ENCODE measurements around the gene TMEM94. TPM values are rescaled to one million over a fixed set of nuclear protein-coding genes. Genes with fewer than 3 reads are reported as not detected.

Gene TMEM94
- total and polyA plus RNA-seq, 2 of the 13 experiments (the other 11 are each of a cell fraction or from before 2014, with no cell fraction given) = 32.6 to 134 TPM

DNA sequence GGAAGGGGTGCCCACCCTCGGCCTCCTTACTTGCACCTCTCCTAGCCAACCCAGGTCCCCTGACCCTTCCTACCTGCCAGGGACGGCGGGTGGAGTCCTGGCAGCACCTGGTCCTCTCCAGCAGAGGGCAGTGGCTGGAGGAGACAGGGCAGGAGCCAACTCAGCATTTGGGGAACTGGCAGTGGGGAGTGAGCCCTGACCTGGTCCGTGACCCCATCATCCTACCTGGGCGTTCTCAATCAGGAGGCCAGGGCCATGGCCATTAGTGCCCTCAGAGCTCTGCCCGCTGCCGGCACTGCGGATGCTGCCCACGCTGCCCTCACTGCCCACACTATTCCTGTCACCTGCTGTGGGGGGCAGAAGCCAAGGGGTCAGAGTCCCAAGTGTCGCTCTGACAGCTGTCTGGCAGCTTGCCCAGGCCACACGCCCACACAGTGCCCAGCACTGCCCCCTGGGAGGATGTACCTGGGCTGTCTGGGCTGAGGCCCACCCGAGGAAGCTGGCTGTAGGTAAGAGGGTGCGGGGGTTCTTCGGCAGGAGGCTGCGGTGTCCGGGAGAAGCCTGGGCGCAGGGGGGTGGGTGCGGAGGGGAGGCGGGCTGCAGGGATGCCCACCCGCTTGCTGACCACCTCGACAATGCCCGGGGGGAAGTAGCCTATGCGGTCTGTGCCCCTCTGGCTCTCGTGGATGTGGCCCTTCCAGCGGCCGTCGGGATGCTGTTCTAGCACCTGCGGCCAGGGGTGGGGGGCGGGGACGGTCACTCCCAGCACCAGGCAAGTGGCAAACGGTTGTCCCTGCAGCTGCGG, 48.1 kb downstream of the TMEM94 start (continued):
- TF ChIP-seq BRF2 (CRISPR knock-in tag; IDR thresholded peaks at IDR 0.05) = no peak
- TF ChIP-seq, protein P1, sequence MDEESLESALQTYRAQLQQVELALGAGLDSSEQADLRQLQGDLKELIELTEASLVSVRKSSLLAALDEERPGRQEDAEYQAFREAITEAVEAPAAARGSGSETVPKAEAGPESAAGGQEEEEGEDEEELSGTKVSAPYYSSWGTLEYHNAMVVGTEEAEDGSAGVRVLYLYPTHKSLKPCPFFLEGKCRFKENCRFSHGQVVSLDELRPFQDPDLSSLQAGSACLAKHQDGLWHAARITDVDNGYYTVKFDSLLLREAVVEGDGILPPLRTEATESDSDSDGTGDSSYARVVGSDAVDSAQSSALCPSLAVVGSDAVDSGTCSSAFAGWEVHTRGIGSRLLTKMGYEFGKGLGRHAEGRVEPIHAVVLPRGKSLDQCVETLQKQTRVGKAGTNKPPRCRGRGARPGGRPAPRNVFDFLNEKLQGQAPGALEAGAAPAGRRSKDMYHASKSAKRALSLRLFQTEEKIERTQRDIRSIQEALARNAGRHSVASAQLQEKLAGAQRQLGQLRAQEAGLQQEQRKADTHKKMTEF (CRISPR knock-in tag; IDR thresholded peaks at IDR 0.05) = no peak
- TF ChIP-seq, protein P2, sequence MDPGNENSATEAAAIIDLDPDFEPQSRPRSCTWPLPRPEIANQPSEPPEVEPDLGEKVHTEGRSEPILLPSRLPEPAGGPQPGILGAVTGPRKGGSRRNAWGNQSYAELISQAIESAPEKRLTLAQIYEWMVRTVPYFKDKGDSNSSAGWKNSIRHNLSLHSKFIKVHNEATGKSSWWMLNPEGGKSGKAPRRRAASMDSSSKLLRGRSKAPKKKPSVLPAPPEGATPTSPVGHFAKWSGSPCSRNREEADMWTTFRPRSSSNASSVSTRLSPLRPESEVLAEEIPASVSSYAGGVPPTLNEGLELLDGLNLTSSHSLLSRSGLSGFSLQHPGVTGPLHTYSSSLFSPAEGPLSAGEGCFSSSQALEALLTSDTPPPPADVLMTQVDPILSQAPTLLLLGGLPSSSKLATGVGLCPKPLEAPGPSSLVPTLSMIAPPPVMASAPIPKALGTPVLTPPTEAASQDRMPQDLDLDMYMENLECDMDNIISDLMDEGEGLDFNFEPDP (CRISPR knock-in tag; conservative IDR thresholded peaks at IDR 0.05) = no peak
- TF ChIP-seq CBFB (CRISPR knock-in tag; IDR thresholded peaks at IDR 0.05) = no peak
- no peak for TF ChIP-seq ARID3A (IDR thresholded peaks at IDR 0.05; ENCODE audit: low read depth, low read length)
- no peak for TF ChIP-seq TOE1 (CRISPR knock-in tag; IDR thresholded peaks at IDR 0.05)
- TF ChIP-seq, protein P3, sequence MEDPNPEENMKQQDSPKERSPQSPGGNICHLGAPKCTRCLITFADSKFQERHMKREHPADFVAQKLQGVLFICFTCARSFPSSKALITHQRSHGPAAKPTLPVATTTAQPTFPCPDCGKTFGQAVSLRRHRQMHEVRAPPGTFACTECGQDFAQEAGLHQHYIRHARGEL (CRISPR knock-in tag; IDR thresholded peaks at IDR 0.05) = no peak
- no peak for TF ChIP-seq ZNF614 (CRISPR knock-in tag; IDR thresholded peaks at IDR 0.05; ENCODE audit: borderline replicate concordance)
- TF ChIP-seq ZNF660 (CRISPR knock-in tag; IDR thresholded peaks at IDR 0.05; ENCODE audit: borderline replicate concordance, low read depth) = no peak
- TF ChIP-seq TEF (CRISPR knock-in tag; IDR thresholded peaks at IDR 0.05) = no peak
- 0 out of 2 replicates have a peak, but pooled peaks have one; percentile 14 for TF ChIP-seq ERF (CRISPR knock-in tag; IDR thresholded peaks at IDR 0.05)
- TF ChIP-seq ZNF782 (CRISPR knock-in tag; IDR thresholded peaks at IDR 0.05; ENCODE audit: borderline replicate concordance) = no peak
- TF ChIP-seq, protein P4, sequence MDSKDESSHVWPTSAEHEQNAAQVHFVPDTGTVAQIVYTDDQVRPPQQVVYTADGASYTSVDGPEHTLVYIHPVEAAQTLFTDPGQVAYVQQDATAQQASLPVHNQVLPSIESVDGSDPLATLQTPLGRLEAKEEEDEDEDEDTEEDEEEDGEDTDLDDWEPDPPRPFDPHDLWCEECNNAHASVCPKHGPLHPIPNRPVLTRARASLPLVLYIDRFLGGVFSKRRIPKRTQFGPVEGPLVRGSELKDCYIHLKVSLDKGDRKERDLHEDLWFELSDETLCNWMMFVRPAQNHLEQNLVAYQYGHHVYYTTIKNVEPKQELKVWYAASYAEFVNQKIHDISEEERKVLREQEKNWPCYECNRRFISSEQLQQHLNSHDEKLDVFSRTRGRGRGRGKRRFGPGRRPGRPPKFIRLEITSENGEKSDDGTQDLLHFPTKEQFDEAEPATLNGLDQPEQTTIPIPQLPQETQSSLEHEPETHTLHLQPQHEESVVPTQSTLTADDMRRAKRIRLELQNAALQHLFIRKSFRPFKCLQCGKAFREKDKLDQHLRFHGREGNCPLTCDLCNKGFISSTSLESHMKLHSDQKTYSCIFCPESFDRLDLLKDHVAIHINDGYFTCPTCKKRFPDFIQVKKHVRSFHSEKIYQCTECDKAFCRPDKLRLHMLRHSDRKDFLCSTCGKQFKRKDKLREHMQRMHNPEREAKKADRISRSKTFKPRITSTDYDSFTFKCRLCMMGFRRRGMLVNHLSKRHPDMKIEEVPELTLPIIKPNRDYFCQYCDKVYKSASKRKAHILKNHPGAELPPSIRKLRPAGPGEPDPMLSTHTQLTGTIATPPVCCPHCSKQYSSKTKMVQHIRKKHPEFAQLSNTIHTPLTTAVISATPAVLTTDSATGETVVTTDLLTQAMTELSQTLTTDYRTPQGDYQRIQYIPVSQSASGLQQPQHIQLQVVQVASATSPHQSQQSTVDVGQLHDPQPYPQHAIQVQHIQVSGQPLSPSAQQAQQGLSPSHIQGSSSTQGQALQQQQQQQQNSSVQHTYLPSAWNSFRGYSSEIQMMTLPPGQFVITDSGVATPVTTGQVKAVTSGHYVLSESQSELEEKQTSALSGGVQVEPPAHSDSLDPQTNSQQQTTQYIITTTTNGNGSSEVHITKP (CRISPR knock-in tag; IDR thresholded peaks at IDR 0.05; ENCODE audit: low read depth) = no peak
- TF ChIP-seq ZNF205 (CRISPR knock-in tag; IDR thresholded peaks at IDR 0.05) = no peak
- no peak for TF ChIP-seq ZNF776 (CRISPR knock-in tag; IDR thresholded peaks at IDR 0.05)
- no peak for TF ChIP-seq TEAD3 (CRISPR knock-in tag; optimal IDR thresholded peaks at IDR 0.05; ENCODE audit: borderline replicate concordance)
- no peak for TF ChIP-seq CAMTA2 (CRISPR knock-in tag; IDR thresholded peaks at IDR 0.05; ENCODE audit: borderline replicate concordance)

All from HepG2 (cell line).